ENCODE results near the gene KCNQ1OT1. TPM values are rescaled to one million over a fixed set of nuclear protein-coding genes. Genes with fewer than 3 reads are reported as not detected.
A peak's percentile ranks its signal among the peaks of the same experiment; 100 is the strongest.

The KCNQ1OT1 gene
- total and polyA plus RNA-seq, 9 of the 15 experiments (the other 6 are each of a cell fraction or from before 2014, with no cell fraction given), result 0.04 to 2.3 (median 0.74) TPM

- peaks cover 88% of the 10 kb centered on the region for H3K79me2 ChIP-seq (ENCODE audit: control insufficient read depth, insufficient read depth, low read length)
- WGBS (ENCODE audit: insufficient coverage, low coverage, missing lambda C conversion rate), result 84% methylated on average over 7 of the region's 7 CpGs
- no peak overlapping the region for H2AFZ ChIP-seq (ENCODE audit: low read depth, low read length)
- ATAC-seq (no peak), FAIRE-seq (no peak), DNase-seq (ENCODE audit: extremely low read depth in 1 of 4, low spot score in 3 of 4) (no peak)
- intact Hi-C loops (cut with micrococcal nuclease) (no loop called here), in situ Hi-C loops (cut with MboI) (no loop called here)
- peaks cover 81% of the 10 kb centered on the region; the same call in 2 of the 3 replicates for H3K36me3 ChIP-seq (ENCODE audit: control insufficient read depth, insufficient read depth, low read length)
- CTCF ChIA-PET (ENCODE audit: low intra/inter-chr PET ratio), result interaction anchor here (0.6 kb wide), 1 partner anchor 125 kb away, joined by 3 read pairs; no protein-coding TSS in a partner anchor
- BruUV-seq (replicated peaks), result no TSS peak
- H3K27me3 ChIP-seq (ENCODE audit: control insufficient read depth in 2 of 2, insufficient read depth in 2 of 2, low read length in 2 of 2), result no peaks in the 10 kb centered on the region
- POLR2A ChIA-PET, result interaction anchor here (0.9 to 1.6 kb wide), 4 partner anchors 9 to 15 kb away, joined by 4 to 14 read pairs (median 5); partner anchors contain the start of gene KCNQ1OT1
- peaks cover 73% of the 10 kb centered on the region for H4K20me1 ChIP-seq (replicated peaks; ENCODE audit: control insufficient read depth, insufficient read depth, low read length)
- H3K9me1 ChIP-seq (ENCODE audit: control insufficient read depth, insufficient read depth, low read length), result peaks cover 6% of the 10 kb centered on the region
- H3K4me1 ChIP-seq (replicated peaks in 1 of 2; ENCODE audit: control insufficient read depth in 2 of 2, insufficient read depth in 2 of 2, low read length in 2 of 2), result peaks cover 8 to 11% of the 10 kb centered on the region in 2 experiments; a peak in 4 of 5 replicates
- no peak overlapping the region for H3K9ac ChIP-seq (ENCODE audit: insufficient read depth in 1 of 2, low read depth in 2 of 2, low read length in 2 of 2)
- H3K4me2 ChIP-seq (ENCODE audit: insufficient read depth, low read length), result no peak overlapping the region
- H3K27ac ChIP-seq (ENCODE audit: extremely low read depth, low read depth, low read length), result no peak overlapping the region
- no peak overlapping the region for H3K4me3 ChIP-seq
- TF ChIP-seq RBFOX2 (IDR thresholded peaks at IDR 0.05; ENCODE audit: low read depth, low read length), result 0 out of 2 replicates have a peak, but pooled peaks have one; percentile 16
- TF ChIP-seq, protein P1, sequence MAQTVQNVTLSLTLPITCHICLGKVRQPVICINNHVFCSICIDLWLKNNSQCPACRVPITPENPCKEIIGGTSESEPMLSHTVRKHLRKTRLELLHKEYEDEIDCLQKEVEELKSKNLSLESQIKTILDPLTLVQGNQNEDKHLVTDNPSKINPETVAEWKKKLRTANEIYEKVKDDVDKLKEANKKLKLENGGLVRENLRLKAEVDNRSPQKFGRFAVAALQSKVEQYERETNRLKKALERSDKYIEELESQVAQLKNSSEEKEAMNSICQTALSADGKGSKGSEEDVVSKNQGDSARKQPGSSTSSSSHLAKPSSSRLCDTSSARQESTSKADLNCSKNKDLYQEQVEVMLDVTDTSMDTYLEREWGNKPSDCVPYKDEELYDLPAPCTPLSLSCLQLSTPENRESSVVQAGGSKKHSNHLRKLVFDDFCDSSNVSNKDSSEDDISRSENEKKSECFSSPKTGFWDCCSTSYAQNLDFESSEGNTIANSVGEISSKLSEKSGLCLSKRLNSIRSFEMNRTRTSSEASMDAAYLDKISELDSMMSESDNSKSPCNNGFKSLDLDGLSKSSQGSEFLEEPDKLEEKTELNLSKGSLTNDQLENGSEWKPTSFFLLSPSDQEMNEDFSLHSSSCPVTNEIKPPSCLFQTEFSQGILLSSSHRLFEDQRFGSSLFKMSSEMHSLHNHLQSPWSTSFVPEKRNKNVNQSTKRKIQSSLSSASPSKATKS (CRISPR knock-in tag; IDR thresholded peaks at IDR 0.05), result no peak
- H3K9me3 ChIP-seq (replicated peaks; ENCODE audit: control insufficient read depth, insufficient read depth, low read depth, low read length), result no peaks in the 10 kb centered on the region
Measured at GRCh38 chr11:2686360-2687222, 13.2 kb downstream of the KCNQ1OT1 start.
